ENCODE measurements around the gene MMP25.

Gene MMP25

DNA sequence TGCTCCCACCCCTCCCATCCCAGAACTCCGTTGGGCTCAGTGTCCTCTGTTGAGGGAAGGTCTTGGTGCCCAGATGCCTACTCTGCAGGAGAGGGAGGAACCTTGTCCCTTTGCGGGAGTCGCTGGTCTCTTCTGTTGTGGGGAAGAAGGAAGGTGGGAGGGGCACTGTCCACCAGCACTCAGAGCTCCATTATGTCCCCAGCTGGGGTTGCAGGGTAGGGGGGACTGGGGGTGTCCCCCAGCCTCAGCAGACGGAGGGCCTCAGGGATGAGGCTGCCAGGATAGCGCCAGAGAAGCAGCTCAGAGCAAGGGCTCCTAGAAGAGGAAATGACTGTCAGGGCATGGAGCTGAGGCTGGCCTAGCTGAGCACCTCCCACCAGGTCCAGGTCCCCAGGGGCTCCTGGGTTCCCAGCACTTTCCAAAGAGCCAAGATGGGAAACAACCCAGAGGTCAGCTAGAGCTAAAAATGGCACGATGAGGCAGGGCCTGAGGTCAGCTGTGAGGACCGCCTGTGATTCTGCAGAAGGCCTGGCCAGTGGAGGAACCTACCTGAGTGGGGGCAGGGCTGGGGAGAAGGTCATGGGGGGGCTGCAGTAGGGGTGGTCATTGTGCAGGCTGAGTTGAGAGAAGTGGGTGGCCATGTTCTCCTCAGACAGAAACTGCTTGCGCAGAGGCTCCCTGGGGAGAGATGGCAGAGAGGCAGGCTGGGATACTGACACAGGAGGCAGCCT lies 23.5 kb upstream of the MMP25 start:
- peaks cover 4 to 9% (median 8%) of the 10 kb centered on the region in 5 donors for H3K27me3 ChIP-seq (ENCODE audit: control insufficient read depth in 5 of 5, insufficient read depth in 4 of 5, low read length in 5 of 5)
- peaks cover 0 to 19% (median 14%) of the 10 kb centered on the region in 5 donors for H3K36me3 ChIP-seq (ENCODE audit: control insufficient read depth in 5 of 5, insufficient read depth in 5 of 5, low read length in 5 of 5)
- H3K4me1 ChIP-seq (ENCODE audit: control insufficient read depth in 5 of 5, insufficient read depth in 5 of 5, low read length in 5 of 5): peaks cover 4 to 54% (median 45%) of the 10 kb centered on the region in 5 donors
- H3K9me3 ChIP-seq (ENCODE audit: control insufficient read depth in 5 of 5, low read length in 5 of 5): no peaks in the 10 kb centered on the region
- H3K27ac ChIP-seq (ENCODE audit: low read depth, low read length): peak overlapping the region; percentile 93
- peak overlapping the region; percentile 0 to 94 (median 72) for H3K9ac ChIP-seq (ENCODE audit: low read length in 5 of 5)
- H3K4me3 ChIP-seq (ENCODE audit: low read depth in 1 of 5, low read length in 5 of 5): peak overlapping the region; percentile 48 to 82 (median 78)

DNA sequence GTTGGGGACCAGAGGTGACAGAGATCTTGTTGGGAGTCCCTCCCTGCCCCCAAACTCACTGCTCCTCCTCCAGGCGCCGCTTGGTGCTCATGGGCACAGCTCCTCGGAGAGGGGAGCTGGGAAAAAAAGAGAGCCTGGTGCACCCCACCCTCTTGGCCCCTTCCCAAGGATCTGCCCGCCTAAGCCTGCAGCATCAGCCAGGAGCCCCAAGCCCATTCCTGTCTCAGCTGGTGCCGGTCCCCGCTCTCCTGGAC lies 23.0 kb upstream of the MMP25 start:
- peaks cover 0 to 19% (median 14%) of the 10 kb centered on the region in 5 donors for H3K36me3 ChIP-seq (ENCODE audit: control insufficient read depth in 5 of 5, insufficient read depth in 5 of 5, low read length in 5 of 5)
- H3K4me1 ChIP-seq (ENCODE audit: control insufficient read depth in 5 of 5, insufficient read depth in 5 of 5, low read length in 5 of 5): peaks cover 4 to 53% (median 47%) of the 10 kb centered on the region in 5 donors
- no peaks in the 10 kb centered on the region for H3K9me3 ChIP-seq (ENCODE audit: control insufficient read depth in 5 of 5, low read length in 5 of 5)
- peak overlapping the region; percentile 48 to 82 (median 78) for H3K4me3 ChIP-seq (ENCODE audit: low read depth in 1 of 5, low read length in 5 of 5)
- peaks cover 0 to 4% (median 3%) of the 10 kb centered on the region in 5 donors for H3K27me3 ChIP-seq (ENCODE audit: control insufficient read depth in 5 of 5, insufficient read depth in 4 of 5, low read length in 5 of 5)
- H3K9ac ChIP-seq (ENCODE audit: low read length in 5 of 5): peak overlapping the region; percentile 6 to 94 (median 81)
- H3K27ac ChIP-seq (ENCODE audit: low read depth, low read length): peak overlapping the region; percentile 93

DNA sequence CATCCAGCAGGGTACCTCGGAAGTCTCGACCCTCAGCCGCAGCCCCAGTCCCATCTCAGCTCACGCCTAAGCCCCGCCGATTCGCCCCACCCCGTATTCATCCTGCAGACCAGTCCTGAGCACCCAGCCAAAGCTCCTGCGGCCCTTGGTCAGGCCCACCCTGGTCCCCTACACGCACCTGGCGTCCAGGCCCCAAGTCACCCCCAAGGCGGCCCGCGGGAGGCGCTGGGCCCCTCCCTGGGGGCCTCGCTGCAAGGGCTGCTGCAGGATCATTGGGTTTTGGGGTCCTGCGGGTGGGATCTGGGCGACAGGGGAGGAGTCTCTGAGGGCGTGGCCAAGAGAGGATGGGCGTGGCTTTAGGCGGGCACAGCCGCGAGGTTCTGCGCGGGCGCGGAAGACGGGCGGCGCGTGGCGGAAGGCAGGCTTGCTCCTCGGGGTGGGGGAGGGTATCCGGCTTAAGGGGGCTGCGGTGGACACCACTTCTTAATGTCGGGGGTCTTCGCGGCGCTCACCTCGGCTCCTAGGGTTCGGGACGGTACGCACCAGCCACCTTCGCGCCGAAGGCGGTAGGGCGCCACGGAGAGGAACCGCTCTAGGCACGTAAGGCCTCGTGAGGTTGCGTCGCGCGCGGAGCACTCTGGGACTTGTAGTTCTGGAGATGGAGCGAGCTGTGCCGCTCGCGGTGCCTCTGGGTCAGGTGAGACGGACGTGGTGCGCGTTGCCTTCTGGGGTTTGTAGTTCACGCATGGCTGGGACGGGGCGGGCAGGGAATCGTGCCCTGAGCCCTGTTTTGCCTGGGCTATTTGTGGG lies 22.5 kb upstream of the MMP25 start, which contains the start of the genes HCFC1R1 and THOC6:
HCFC1R1 (minus strand) TSS at position 274 of the 810 bp plus-strand sequence; CDS start at position 273, 1 bp downstream.
THOC6 (plus strand) TSS at position 367 of the 810 bp plus-strand sequence; CDS start at position 659, 292 bp downstream.
- no peaks in the 10 kb centered on the region for H3K9me3 ChIP-seq (ENCODE audit: control insufficient read depth in 5 of 5, low read length in 5 of 5)
- H3K9ac ChIP-seq (ENCODE audit: low read length in 5 of 5): peak within 1 kb of the TSS; percentile 66 to 94 (median 81)
- peaks cover 0 to 19% (median 14%) of the 10 kb centered on the region in 5 donors for H3K36me3 ChIP-seq (ENCODE audit: control insufficient read depth in 5 of 5, insufficient read depth in 5 of 5, low read length in 5 of 5)
- peak within 1 kb of the TSS; percentile 48 to 82 (median 78) for H3K4me3 ChIP-seq (ENCODE audit: low read depth in 1 of 5, low read length in 5 of 5)
- H3K4me1 ChIP-seq (ENCODE audit: control insufficient read depth in 5 of 5, insufficient read depth in 5 of 5, low read length in 5 of 5): peaks cover 4 to 57% (median 52%) of the 10 kb centered on the region in 5 donors
- H3K27ac ChIP-seq (ENCODE audit: low read depth, low read length): peak within 1 kb of the TSS; percentile 93
- peaks cover 1 to 5% (median 3%) of the 10 kb centered on the region in 5 donors for H3K27me3 ChIP-seq (ENCODE audit: control insufficient read depth in 5 of 5, insufficient read depth in 4 of 5, low read length in 5 of 5)

DNA sequence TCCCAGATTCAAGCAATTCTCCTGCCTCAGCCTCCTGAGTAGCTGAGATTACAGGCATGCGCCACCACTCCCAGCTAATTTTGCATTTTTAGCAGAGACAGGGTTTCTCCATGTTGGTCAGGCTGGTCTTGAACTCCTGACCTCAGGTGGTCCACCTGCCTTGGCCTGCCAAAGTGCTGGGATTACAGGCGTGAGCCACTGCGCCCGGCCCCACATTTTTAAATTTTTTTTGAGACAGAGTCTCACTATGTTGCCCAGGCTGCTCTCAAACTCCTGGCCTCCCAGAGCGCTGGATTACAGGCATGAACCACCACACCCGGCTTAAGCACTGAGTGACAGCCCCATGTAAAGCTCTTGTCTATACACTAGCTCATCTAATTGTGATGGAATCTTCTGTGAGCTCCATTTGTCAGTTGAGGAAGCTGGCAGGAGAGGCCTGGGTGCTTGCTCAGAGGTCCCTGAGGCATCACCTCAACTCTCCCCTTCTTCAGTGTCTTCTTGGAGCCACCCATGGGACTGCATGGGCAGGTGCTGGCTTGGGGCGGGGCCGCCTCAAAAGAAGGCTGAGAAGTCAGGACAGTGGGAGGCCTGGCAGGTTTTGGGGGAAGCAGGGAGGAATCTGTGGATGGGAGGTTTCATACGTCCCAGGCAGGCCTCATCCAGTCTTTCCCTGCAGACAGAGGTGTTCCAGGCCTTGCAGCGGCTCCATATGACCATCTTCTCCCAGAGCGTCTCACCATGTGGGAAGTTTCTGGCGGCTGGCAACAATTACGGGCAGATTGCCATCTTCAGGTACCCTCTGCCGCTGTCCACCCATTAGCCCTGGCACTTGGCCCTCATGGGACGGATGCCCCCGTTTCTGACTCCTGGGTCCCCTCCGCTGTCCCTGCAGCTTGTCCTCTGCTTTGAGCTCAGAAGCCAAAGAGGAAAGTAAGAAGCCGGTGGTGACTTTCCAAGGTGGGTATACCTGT lies 21.0 kb upstream of the MMP25 start:
- no peaks in the 10 kb centered on the region for H3K9me3 ChIP-seq (ENCODE audit: control insufficient read depth in 5 of 5, low read length in 5 of 5)
- H3K36me3 ChIP-seq (ENCODE audit: control insufficient read depth in 5 of 5, insufficient read depth in 5 of 5, low read length in 5 of 5): peaks cover 0 to 19% (median 14%) of the 10 kb centered on the region in 5 donors
- no peak overlapping the region for H3K4me3 ChIP-seq (ENCODE audit: low read depth in 1 of 5, low read length in 5 of 5)
- H3K27ac ChIP-seq (ENCODE audit: low read depth, low read length): no peak overlapping the region
- peaks cover 16 to 19% (median 18%) of the 10 kb centered on the region in 5 donors for H3K27me3 ChIP-seq (ENCODE audit: control insufficient read depth in 5 of 5, insufficient read depth in 4 of 5, low read length in 5 of 5)
- H3K9ac ChIP-seq (ENCODE audit: low read length in 5 of 5): no peak overlapping the region
- peaks cover 4 to 60% (median 54%) of the 10 kb centered on the region in 5 donors for H3K4me1 ChIP-seq (ENCODE audit: control insufficient read depth in 5 of 5, insufficient read depth in 5 of 5, low read length in 5 of 5)

DNA sequence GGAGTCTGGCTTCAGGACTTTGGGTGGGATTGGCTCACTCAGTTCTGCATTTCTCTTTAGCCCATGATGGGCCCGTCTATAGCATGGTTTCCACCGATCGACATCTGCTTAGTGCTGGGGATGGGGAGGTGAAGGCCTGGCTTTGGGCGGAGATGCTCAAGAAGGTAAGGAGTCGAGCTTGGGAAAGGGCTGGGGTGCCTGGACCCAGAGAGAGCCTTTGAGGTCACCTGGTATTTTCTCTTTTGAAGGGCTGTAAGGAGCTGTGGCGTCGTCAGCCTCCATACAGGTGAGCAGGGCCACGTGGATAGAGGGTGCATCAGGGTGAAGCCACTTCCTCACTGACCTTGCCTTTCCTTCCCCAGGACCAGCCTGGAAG lies 20.4 kb upstream of the MMP25 start:
- peaks cover 4 to 54% (median 50%) of the 10 kb centered on the region in 5 donors for H3K4me1 ChIP-seq (ENCODE audit: control insufficient read depth in 5 of 5, insufficient read depth in 5 of 5, low read length in 5 of 5)
- no peak overlapping the region for H3K9ac ChIP-seq (ENCODE audit: low read length in 5 of 5)
- peaks cover 0 to 19% (median 14%) of the 10 kb centered on the region in 5 donors for H3K36me3 ChIP-seq (ENCODE audit: control insufficient read depth in 5 of 5, insufficient read depth in 5 of 5, low read length in 5 of 5)
- H3K9me3 ChIP-seq (ENCODE audit: control insufficient read depth in 5 of 5, low read length in 5 of 5): no peaks in the 10 kb centered on the region
- peaks cover 22 to 26% (median 24%) of the 10 kb centered on the region in 5 donors for H3K27me3 ChIP-seq (ENCODE audit: control insufficient read depth in 5 of 5, insufficient read depth in 4 of 5, low read length in 5 of 5)
- no peak overlapping the region for H3K4me3 ChIP-seq (ENCODE audit: low read depth in 1 of 5, low read length in 5 of 5)
- no peak overlapping the region for H3K27ac ChIP-seq (ENCODE audit: low read depth, low read length)

DNA sequence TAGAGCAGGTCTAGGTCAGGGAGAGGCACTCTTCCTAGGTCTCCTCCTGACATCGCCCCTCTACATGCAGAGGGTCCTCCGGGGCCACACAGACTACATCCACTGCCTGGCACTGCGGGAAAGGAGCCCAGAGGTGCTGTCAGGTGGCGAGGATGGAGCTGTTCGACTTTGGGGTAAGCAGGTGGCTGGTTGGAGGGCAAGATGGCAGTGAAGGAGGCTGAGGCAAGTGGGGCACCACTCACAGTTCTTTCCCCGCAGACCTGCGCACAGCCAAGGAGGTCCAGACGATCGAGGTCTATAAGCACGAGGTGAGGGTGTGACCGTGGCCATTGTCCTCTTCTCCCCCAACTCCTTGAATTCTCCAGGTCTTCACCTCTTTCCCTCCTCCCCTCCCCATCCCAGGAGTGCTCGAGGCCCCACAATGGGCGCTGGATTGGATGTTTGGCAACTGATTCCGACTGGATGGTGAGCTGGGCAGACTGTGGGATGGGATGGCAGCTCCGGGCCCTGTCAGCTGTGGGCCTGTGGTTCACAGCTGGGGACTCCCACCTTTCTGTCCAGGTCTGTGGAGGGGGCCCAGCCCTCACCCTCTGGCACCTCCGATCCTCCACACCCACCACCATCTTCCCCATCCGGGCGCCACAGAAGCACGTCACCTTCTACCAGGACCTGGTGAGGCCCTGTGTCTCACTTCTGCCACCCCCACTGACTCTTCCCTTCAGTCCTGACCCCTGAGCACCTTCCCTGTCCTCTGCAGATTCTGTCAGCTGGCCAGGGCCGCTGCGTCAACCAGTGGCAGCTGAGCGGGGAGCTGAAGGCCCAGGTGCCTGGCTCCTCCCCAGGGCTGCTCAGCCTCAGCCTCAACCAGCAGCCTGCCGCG lies 19.5 kb upstream of the MMP25 start:
- Histone ChIP-seq H3K9ac (ENCODE audit: low read length in 5 of 5) (no peak overlapping the region), H3K36me3 (ENCODE audit: control insufficient read depth in 5 of 5, insufficient read depth in 5 of 5, low read length in 5 of 5) (peaks cover 0 to 19% (median 14%) of the 10 kb centered on the region in 5 donors), H3K9me3 (ENCODE audit: control insufficient read depth in 5 of 5, low read length in 5 of 5) (no peaks in the 10 kb centered on the region), H3K4me3 (ENCODE audit: low read depth in 1 of 5, low read length in 5 of 5) (no peak overlapping the region), H3K27me3 (ENCODE audit: control insufficient read depth in 5 of 5, insufficient read depth in 4 of 5, low read length in 5 of 5) (peaks cover 29 to 31% (median 29%) of the 10 kb centered on the region in 5 donors), H3K4me1 (ENCODE audit: control insufficient read depth in 5 of 5, insufficient read depth in 5 of 5, low read length in 5 of 5) (peaks cover 4 to 45% (median 42%) of the 10 kb centered on the region in 5 donors), H3K27ac (ENCODE audit: low read depth, low read length) (no peak overlapping the region)

DNA sequence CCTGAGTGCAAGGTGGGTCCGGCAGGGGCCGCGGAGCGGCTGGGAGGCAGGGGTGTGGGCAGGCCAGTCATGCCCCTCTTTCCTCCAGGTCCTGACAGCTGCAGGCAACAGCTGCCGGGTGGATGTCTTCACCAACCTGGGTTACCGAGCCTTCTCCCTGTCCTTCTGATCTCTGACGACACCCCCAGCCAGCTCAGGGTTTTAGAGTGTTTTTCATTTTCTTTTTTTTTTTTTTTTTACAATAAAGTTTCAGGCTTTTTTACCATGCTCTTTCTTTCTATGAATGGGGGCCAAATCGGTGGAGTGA lies 18.9 kb upstream of the MMP25 start:
- Histone ChIP-seq H3K27ac (ENCODE audit: low read depth, low read length) (no peak overlapping the region), H3K9ac (ENCODE audit: low read length in 5 of 5) (no peak overlapping the region), H3K27me3 (ENCODE audit: control insufficient read depth in 5 of 5, insufficient read depth in 4 of 5, low read length in 5 of 5) (peaks cover 29 to 32% (median 31%) of the 10 kb centered on the region in 5 donors), H3K4me1 (ENCODE audit: control insufficient read depth in 5 of 5, insufficient read depth in 5 of 5, low read length in 5 of 5) (peaks cover 4 to 39% (median 37%) of the 10 kb centered on the region in 5 donors), H3K36me3 (ENCODE audit: control insufficient read depth in 5 of 5, insufficient read depth in 5 of 5, low read length in 5 of 5) (peaks cover 0 to 19% (median 14%) of the 10 kb centered on the region in 5 donors), H3K9me3 (ENCODE audit: control insufficient read depth in 5 of 5, low read length in 5 of 5) (no peaks in the 10 kb centered on the region), H3K4me3 (ENCODE audit: low read depth in 1 of 5, low read length in 5 of 5) (no peak overlapping the region)

DNA sequence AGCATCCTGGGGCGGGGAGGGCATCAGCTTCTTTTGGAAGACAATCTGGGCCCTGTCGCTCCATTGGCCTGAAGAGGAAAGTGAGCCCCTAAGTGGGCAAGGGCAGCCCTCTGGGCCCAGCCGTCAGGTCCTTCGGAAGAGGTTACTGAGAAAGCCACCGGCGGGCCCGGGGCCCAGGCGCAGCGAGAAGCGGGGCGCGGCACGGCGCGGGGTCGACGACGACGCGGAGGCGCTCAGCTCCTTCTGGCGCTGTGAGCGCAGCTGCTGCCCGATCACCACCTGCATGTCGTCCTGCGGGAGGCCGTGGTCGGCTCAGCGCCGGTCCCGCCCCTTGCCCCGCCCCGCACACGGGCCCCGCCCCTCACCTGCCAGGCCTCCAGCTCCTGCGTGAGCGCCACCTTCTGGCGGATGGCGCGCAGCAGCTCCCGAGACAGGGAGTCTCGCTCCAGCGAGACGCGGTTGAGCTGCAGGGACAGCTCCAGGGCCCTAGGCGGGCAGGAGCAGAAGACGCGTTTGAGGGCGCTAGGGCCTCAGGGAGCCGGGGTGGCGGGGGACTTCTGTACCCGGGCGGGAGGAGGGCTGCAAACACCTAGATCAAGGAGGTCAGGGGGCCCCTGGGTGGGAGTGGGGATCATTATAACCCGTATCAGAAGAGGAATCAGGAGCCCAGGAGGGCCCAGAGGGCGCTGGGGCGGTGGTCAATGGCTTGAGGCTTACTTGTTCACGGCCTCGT lies 18.2 kb upstream of the MMP25 start:
- Histone ChIP-seq H3K9me3 (ENCODE audit: control insufficient read depth in 5 of 5, low read length in 5 of 5) (no peaks in the 10 kb centered on the region), H3K27me3 (ENCODE audit: control insufficient read depth in 5 of 5, insufficient read depth in 4 of 5, low read length in 5 of 5) (peaks cover 29 to 35% (median 32%) of the 10 kb centered on the region in 5 donors), H3K27ac (ENCODE audit: low read depth, low read length) (no peak overlapping the region), H3K36me3 (ENCODE audit: control insufficient read depth in 5 of 5, insufficient read depth in 5 of 5, low read length in 5 of 5) (peaks cover 0 to 19% (median 14%) of the 10 kb centered on the region in 5 donors), H3K4me1 (ENCODE audit: control insufficient read depth in 5 of 5, insufficient read depth in 5 of 5, low read length in 5 of 5) (peaks cover 0 to 32% (median 29%) of the 10 kb centered on the region in 5 donors), H3K4me3 (ENCODE audit: low read depth in 1 of 5, low read length in 5 of 5) (no peak overlapping the region), H3K9ac (ENCODE audit: low read length in 5 of 5) (no peak overlapping the region)

All from subcutaneous abdominal adipose tissue (tissue), 5 donors.